Naive thymus-derived CD4-positive, alpha-beta T cell (primary cell): ENCODE data around the gene GUCA2B. TPM values are rescaled to one million over a fixed set of nuclear protein-coding genes. Genes with fewer than 3 reads are reported as not detected.

ENCODE experiments used
- ATAC-seq: fragments of 150-1000 bp; cut with Tn5 transposase; 2 replicates; pipeline ENCODE4 v1.10.0; 2021; ENCODE audit warnings: mild to moderate bottlenecking, moderate library complexity
- CTCF ChIA-PET: fragments of 350-600 bp; sonication (Branson Sonifier 250); formaldehyde crosslinking; loops from one replicate; lab custom pipeline; 2021; ENCODE audit warnings: antibody characterized with exemption; lab: Charles Lee
- POLR2A ChIA-PET: fragments of 350-600 bp; sonication (Branson Sonifier 250); formaldehyde crosslinking; loops from one replicate; lab custom pipeline; 2021; ENCODE audit warnings: antibody characterized with exemption, inconsistent platforms; lab: Charles Lee
- DNase-seq, 9 donors: peaks; one replicate each; pipeline versions ENCODE4 v3.0.0 to v3.0.0-alpha.2; 2020 to 2022; ENCODE audit warnings: mixed read lengths in 1 of 9
- H3K27ac ChIP-seq: one replicate; pipeline ENCODE4 v1.7.0; 2013; ENCODE audit warnings: mild to moderate bottlenecking, low read depth, low read length, moderate library complexity
- H3K27me3 ChIP-seq, 2 donors: one replicate each; pipeline ENCODE4 v1.7.0; 2013; ENCODE audit warnings: low read length in 2 of 2, mild to moderate bottlenecking in 2 of 2, moderate library complexity in 2 of 2; ENCODE audit not compliant: control insufficient read depth in 2 of 2, insufficient read depth in 2 of 2
- H3K36me3 ChIP-seq, 3 experiments: 1 replicate in 2 of 3; 2 replicates in 1 of 3; pipeline ENCODE4 v1.7.0; 2013; ENCODE audit warnings: low read length in 3 of 3, mild to moderate bottlenecking in 3 of 3, moderate library complexity in 1 of 3; ENCODE audit not compliant: insufficient read depth in 3 of 3, control insufficient read depth in 2 of 3
- H3K4me1 ChIP-seq, 2 donors: one replicate each; pipeline ENCODE4 v1.7.0; 2013; ENCODE audit warnings: low read length in 2 of 2, mild to moderate bottlenecking in 2 of 2, moderate library complexity in 1 of 2; ENCODE audit not compliant: control insufficient read depth in 2 of 2, insufficient read depth in 2 of 2
- H3K4me3 ChIP-seq: 2 replicates; pipeline ENCODE4 v1.7.0; 2013; ENCODE audit warnings: mild to moderate bottlenecking, low read length
- H3K9me3 ChIP-seq, 3 experiments: 1 replicate in 2 of 3; 2 replicates in 1 of 3; pipeline ENCODE4 v1.7.0; 2013; ENCODE audit warnings: low read length in 3 of 3; ENCODE audit not compliant: control insufficient read depth in 2 of 3
- H3K27ac Mint-ChIP-seq, 9 donors: one replicate each; pipeline ENCODE4 v1.8.0; 2020 to 2022; ENCODE audit warnings: mixed read lengths in 9 of 9, mild to moderate bottlenecking in 8 of 9, moderate library complexity in 5 of 9, inconsistent platforms in 2 of 9
- H3K27me3 Mint-ChIP-seq, 5 donors: one replicate each; pipeline ENCODE4 v1.8.0; 2021 to 2022; ENCODE audit warnings: mixed read lengths in 5 of 5, mild to moderate bottlenecking in 1 of 5
- H3K36me3 Mint-ChIP-seq, 5 donors: one replicate each; pipeline ENCODE4 v1.8.0; 2020 to 2022; ENCODE audit warnings: mixed read lengths in 5 of 5, mild to moderate bottlenecking in 3 of 5, inconsistent platforms in 1 of 5
- H3K4me1 Mint-ChIP-seq, 7 donors: one replicate each; pipeline ENCODE4 v1.8.0; 2020 to 2022; ENCODE audit warnings: mixed read lengths in 7 of 7, mild to moderate bottlenecking in 3 of 7, inconsistent platforms in 1 of 7
- H3K4me3 Mint-ChIP-seq, 10 donors: one replicate each; pipeline ENCODE4 v1.8.0; 2020 to 2022; ENCODE audit warnings: mild to moderate bottlenecking in 10 of 10, mixed read lengths in 10 of 10, moderate library complexity in 6 of 10, inconsistent platforms in 2 of 10
- H3K9me3 Mint-ChIP-seq, 11 donors: one replicate each; pipeline ENCODE4 v1.8.0; 2020 to 2022; ENCODE audit warnings: mixed read lengths in 11 of 11, mild to moderate bottlenecking in 4 of 11, inconsistent platforms in 1 of 11, moderate library complexity in 1 of 11
- intact Hi-C, 2 donors: fragments of 100-400 bp; cut with micrococcal nuclease; formaldehyde crosslinking; loops; one replicate each; pipeline ENCODE4 v1.15.1; 2023
- polyA plus RNA-seq, 2 donors: library from polyadenylated mRNA; unstranded; fragments of 300-500 nt; fragmentation: Illumina TruSeq; gene quantifications; one replicate each; pipeline ENCODE4 v1.2.3, GENCODE V29; 2021
- total RNA-seq, 6 experiments: library from RNA in 5 of 6; stranded (reverse) in 5 of 6; gene quantifications; 1 replicate in 5 of 6; 2 replicates in 1 of 6; pipeline ENCODE4 v1.2.3 and lab custom pipeline; 2021 to 2026

The GUCA2B gene
- total and polyA plus RNA-seq, 7 experiments from 2014 or later = not detected

DNA sequence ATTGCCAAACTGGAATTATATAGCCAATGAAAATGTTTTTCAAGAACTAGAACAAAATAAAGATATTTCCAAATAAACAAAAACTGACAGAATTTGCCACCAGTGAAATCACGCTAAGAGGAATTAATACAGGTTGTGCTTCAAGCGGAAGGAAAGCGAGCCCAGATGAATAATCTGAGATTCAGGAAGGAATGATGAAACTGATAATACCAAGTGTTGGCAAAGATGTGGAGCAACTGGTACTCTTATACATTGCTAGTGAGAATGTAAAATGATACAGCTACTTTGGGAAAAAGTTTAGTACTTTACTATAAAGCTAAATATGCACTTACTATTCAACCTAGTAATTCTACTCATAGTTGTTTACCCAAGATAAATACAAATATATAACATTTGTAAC is 30.8 kb upstream of the GUCA2B start:
- ChIA-PET POLR2A (no interaction called here), CTCF (interaction anchor here (0.6 kb wide), 1 partner anchor 1544 kb away, joined by 3 read pairs; no protein-coding TSS in a partner anchor)
- Histone ChIP-seq H3K27ac (no peak overlapping the region), H3K27me3 (no peaks in the 10 kb centered on the region), H3K4me3 (no peak overlapping the region), H3K36me3 (no peaks in the 10 kb centered on the region), H3K9me3 (no peaks in the 10 kb centered on the region), H3K4me1 (no peaks in the 10 kb centered on the region)
- intact Hi-C loops = no loop called here
- H3K36me3 Mint-ChIP-seq = peaks cover 0 to 5% (median 0%) of the 10 kb centered on the region in 5 donors
- no peak for DNase-seq
- H3K4me1 Mint-ChIP-seq = no peaks in the 10 kb centered on the region
- H3K4me3 Mint-ChIP-seq = no peak overlapping the region
- no peak for ATAC-seq
- H3K27ac Mint-ChIP-seq = no peak overlapping the region
- H3K27me3 Mint-ChIP-seq = peaks cover 0 to 24% (median 12%) of the 10 kb centered on the region in 5 donors
- peaks cover 0 to 18% (median 2%) of the 10 kb centered on the region in 11 donors for H3K9me3 Mint-ChIP-seq

DNA sequence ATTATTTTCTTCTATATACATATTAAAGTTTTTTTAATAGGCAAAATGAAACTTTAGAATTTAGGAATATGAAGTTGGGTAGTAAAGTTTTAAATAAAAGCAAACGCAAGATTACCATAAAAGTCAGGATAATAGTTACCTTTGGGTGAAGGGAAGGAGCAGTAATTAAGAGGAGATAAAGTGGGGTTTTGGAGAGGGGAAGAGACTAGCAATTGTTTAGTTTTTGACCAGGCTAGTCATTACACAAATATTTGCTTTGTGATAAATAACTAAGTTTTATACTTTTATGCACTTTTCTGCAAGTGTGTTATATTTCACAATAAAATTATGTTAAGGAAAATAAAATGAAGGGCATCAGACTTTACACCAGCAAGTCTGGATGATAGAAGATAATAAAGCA is 27.7 kb upstream of the GUCA2B start:
- no peak for DNase-seq
- H3K9me3 ChIP-seq = no peaks in the 10 kb centered on the region
- Mint-ChIP-seq H3K27me3 (peaks cover 0 to 29% (median 15%) of the 10 kb centered on the region in 5 donors), H3K27ac (no peak overlapping the region), H3K4me3 (no peak overlapping the region), H3K36me3 (peaks cover 0 to 5% (median 0%) of the 10 kb centered on the region in 5 donors), H3K9me3 (peaks cover 0 to 18% (median 2%) of the 10 kb centered on the region in 11 donors), H3K4me1 (no peaks in the 10 kb centered on the region)
- H3K27ac ChIP-seq = no peak overlapping the region
- CTCF ChIA-PET = no interaction called here
- H3K27me3 ChIP-seq = no peaks in the 10 kb centered on the region
- H3K36me3 ChIP-seq = no peaks in the 10 kb centered on the region
- POLR2A ChIA-PET = no interaction called here
- no peaks in the 10 kb centered on the region for H3K4me1 ChIP-seq
- intact Hi-C loops = no loop called here
- no peak overlapping the region for H3K4me3 ChIP-seq
- no peak for ATAC-seq

DNA sequence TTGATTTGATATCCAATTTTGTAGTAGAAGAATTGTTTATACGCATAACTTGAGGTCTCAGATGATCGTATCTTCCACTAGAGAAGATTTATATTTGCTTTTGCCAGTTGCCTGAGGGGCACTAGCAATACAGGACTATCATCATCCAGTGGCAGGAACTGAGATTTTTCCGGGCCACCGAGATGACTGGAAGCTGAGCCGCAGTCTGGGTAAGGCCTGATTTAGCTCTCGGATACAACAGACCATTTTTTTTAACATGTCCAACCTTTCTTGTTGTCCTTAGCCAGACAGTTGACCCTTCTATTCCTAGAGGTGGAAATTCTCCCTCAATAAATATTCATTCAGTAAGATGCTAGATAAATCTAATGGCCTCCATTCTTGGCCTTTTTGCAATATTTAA is 25.4 kb upstream of the GUCA2B start:
- ChIA-PET CTCF (no interaction called here), POLR2A (no interaction called here)
- Mint-ChIP-seq H3K27ac (no peak overlapping the region), H3K4me3 (no peak overlapping the region), H3K27me3 (peaks cover 0 to 25% (median 10%) of the 10 kb centered on the region in 5 donors), H3K36me3 (no peaks in the 10 kb centered on the region), H3K4me1 (no peaks in the 10 kb centered on the region), H3K9me3 (peaks cover 0 to 5% (median 0%) of the 10 kb centered on the region in 11 donors)
- no peak overlapping the region for H3K27ac ChIP-seq
- no peaks in the 10 kb centered on the region for H3K27me3 ChIP-seq
- no peaks in the 10 kb centered on the region for H3K9me3 ChIP-seq
- intact Hi-C loops = no loop called here
- DNase-seq = no peak
- no peak overlapping the region for H3K4me3 ChIP-seq
- no peaks in the 10 kb centered on the region for H3K36me3 ChIP-seq
- H3K4me1 ChIP-seq = no peaks in the 10 kb centered on the region
- no peak for ATAC-seq

DNA sequence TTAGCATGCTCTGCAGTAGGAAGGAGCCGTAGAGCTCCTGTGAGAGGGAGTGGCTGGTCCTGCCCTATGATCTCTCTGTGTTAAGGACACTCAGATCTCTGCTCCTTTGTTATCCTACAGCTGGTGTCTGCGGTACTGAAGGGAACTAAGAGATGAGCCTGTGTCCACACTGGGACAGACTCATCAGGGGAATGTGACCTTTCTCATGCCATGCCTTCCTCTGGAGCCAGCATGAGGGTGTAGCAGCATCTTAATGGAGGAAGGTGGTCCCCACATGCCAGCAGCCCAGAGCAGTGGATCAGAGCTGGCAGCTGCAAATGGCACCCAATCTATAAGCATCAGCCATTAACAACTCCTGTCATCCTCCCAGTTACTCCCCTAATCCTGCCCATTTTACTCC is 24.7 kb upstream of the GUCA2B start:
- H3K9me3 ChIP-seq = no peaks in the 10 kb centered on the region
- intact Hi-C loops = no loop called here
- ChIA-PET CTCF (no interaction called here), POLR2A (no interaction called here)
- peaks cover 0 to 24% (median 10%) of the 10 kb centered on the region in 5 donors for H3K27me3 Mint-ChIP-seq
- no peak overlapping the region for H3K27ac Mint-ChIP-seq
- no peak overlapping the region for H3K27ac ChIP-seq
- no peak for DNase-seq
- H3K4me1 ChIP-seq = no peaks in the 10 kb centered on the region
- peaks cover 0 to 2% (median 0%) of the 10 kb centered on the region in 11 donors for H3K9me3 Mint-ChIP-seq
- H3K36me3 ChIP-seq = no peaks in the 10 kb centered on the region
- H3K4me3 Mint-ChIP-seq = no peak overlapping the region
- no peak overlapping the region for H3K4me3 ChIP-seq
- no peaks in the 10 kb centered on the region for H3K36me3 Mint-ChIP-seq
- no peaks in the 10 kb centered on the region for H3K4me1 Mint-ChIP-seq
- ATAC-seq = no peak
- no peaks in the 10 kb centered on the region for H3K27me3 ChIP-seq

DNA sequence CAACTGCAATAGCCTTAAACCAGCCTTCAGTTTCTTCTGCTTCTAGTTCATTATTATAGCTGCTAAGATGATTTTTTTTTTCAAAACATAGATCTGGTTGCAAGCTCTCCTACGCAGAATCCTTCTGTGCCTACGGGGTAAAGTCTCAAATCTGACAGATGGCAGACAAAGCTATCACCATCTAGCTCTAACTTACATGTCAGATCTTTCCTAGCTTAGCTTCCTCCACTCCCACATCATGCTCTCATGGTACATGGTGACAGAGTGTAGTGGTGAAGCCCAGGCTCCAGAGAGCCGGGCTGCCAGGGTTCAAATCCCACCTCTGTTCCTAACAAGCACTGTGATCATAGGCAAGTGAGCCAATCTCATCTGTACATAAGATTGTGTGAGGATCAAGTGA is 24.2 kb upstream of the GUCA2B start:
- Histone ChIP-seq H3K27ac (no peak overlapping the region), H3K27me3 (no peaks in the 10 kb centered on the region), H3K36me3 (no peaks in the 10 kb centered on the region), H3K4me1 (no peaks in the 10 kb centered on the region), H3K4me3 (no peak overlapping the region), H3K9me3 (no peaks in the 10 kb centered on the region)
- ChIA-PET POLR2A (no interaction called here), CTCF (no interaction called here)
- Mint-ChIP-seq H3K36me3 (no peaks in the 10 kb centered on the region), H3K4me3 (no peak overlapping the region), H3K9me3 (peaks cover 0 to 1% (median 0%) of the 10 kb centered on the region in 11 donors), H3K4me1 (no peaks in the 10 kb centered on the region), H3K27me3 (peaks cover 0 to 22% (median 10%) of the 10 kb centered on the region in 5 donors), H3K27ac (no peak overlapping the region)
- DNase-seq = no peak
- ATAC-seq = no peak
- intact Hi-C loops = no loop called here

DNA sequence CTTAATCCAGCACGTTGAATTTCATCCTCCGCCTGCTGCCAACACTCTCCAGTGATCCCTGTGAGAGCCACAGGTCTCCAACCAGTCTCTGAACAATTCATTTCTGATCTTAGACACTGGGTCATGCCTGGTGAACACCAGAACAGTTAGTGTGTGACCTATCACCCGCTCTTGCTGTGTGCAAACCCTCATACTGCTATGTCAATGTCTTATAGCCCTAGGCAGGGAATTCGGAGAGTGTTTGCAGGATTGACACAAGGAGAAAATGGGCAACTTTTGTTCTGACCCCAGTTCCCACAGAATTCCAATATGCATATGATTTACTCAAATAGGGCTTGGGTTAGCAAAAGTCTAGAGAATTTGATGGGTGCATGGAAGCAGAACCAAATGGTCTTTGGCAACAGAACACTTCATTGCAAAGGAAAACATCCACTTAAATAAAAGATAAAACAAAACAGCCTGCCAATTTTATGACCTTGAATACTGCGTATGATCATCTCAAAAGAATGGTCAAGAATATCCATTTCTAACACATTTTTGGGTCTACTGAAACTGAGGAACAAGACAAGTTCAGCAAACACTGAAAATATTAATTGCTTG is 23.0 kb upstream of the GUCA2B start:
- Histone ChIP-seq H3K9me3 (no peaks in the 10 kb centered on the region), H3K4me1 (no peaks in the 10 kb centered on the region), H3K36me3 (no peaks in the 10 kb centered on the region), H3K27ac (no peak overlapping the region), H3K4me3 (no peak overlapping the region), H3K27me3 (no peaks in the 10 kb centered on the region)
- Mint-ChIP-seq H3K9me3 (no peaks in the 10 kb centered on the region), H3K4me3 (no peak overlapping the region), H3K4me1 (no peaks in the 10 kb centered on the region), H3K36me3 (no peaks in the 10 kb centered on the region), H3K27me3 (peaks cover 0 to 20% (median 8%) of the 10 kb centered on the region in 5 donors), H3K27ac (no peak overlapping the region)
- ChIA-PET CTCF (no interaction called here), POLR2A (no interaction called here)
- intact Hi-C loops = no loop called here
- no peak for ATAC-seq
- no peak for DNase-seq

DNA sequence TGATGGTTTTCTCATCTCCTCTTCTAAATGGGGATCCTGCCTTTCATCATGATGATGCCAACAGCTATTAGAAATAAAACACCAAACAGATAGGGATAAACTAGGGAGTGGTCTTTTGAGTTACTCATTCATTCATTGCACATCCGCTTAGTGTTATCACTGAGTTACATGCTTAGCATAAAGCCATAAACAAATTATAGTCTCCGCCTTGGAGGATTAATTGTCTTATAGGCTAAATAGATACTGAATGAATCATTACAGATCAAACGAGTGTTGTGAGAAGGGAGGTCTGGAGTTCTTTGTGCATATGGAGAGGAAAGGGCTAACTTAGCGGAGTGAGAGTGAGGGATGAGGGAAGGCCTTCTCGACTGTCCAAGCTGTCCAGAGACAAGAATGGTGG is 19.8 kb upstream of the GUCA2B start:
- Mint-ChIP-seq H3K4me1 (peaks cover 0 to 2% (median 0%) of the 10 kb centered on the region in 7 donors), H3K27ac (no peak overlapping the region), H3K36me3 (no peaks in the 10 kb centered on the region), H3K9me3 (no peaks in the 10 kb centered on the region), H3K27me3 (peaks cover 0 to 21% (median 5%) of the 10 kb centered on the region in 5 donors), H3K4me3 (no peak overlapping the region)
- Histone ChIP-seq H3K27me3 (no peaks in the 10 kb centered on the region), H3K4me1 (no peaks in the 10 kb centered on the region), H3K27ac (no peak overlapping the region), H3K9me3 (no peaks in the 10 kb centered on the region), H3K4me3 (no peak overlapping the region), H3K36me3 (no peaks in the 10 kb centered on the region)
- DNase-seq = no peak
- ChIA-PET CTCF (no interaction called here), POLR2A (no interaction called here)
- ATAC-seq = no peak
- intact Hi-C loops = no loop called here
